ENCODE data around the gene TMOD2.

Gene TMOD2

DNA sequence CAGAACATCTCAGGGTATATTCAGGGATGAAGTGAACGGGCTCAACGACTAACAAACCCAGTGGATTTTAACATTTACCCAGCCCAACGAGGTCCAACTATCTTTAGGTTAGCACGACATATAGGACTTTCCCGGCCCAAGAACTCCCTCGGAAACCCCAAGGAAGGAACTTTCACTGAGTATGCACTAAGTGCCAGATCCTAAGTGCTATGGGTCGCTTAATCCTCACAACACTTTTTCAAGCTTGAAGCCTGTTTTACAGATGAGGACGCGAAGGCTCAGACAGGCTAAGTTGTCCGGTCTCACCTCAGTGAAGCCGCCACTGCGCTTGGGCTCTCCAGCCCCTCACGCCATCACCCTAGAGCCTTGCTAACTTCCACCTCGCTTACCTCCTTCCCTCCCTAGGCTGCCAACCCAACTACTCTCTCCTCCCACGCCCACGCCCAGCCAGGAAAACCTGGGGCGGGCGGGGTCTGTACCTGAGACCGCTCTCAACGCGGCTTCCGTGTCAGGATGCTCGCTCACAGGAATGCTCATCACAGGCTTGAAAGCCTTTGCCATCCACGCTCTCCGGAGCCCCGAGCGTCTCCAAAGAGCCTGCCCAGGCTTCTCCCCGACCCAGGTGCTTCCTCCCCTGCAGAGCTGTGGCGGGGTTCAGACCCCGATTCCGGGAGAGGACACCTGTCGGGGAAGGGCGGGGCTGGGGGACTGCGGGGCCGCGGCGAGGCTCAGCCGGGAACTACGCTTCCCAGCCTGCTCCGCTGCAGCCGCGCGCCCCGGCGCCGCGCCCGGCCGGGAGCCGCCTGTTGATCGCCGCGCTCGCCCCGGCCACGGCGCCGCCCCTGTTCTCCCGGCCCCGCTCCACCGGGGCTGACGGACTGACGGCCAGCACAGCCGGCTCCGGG is at the start of gene TMOD2:
Gene TMOD2 (plus strand): TSS at position 806 of the 905 bp plus-strand sequence. CDS start 14,845 bp downstream, outside the sequence.
- no peak for FAIRE-seq
- TF ChIP-seq POLR2A (IDR thresholded peaks at IDR 0.05; ENCODE audit: low read depth, low read length) = no peak; the same call in 1 of the 2 replicates
- DNase-seq (ENCODE audit: insufficient read length, low spot score) = no peak

- DNase-seq (ENCODE audit: insufficient read length, low spot score) (no peak), FAIRE-seq (no peak)
- no peak for TF ChIP-seq POLR2A (IDR thresholded peaks at IDR 0.05; ENCODE audit: low read depth, low read length)
Observed at GRCh38 chr15:51702710-51703109, 48.7 kb upstream of the TMOD2 start.

- no peak for TF ChIP-seq POLR2A (IDR thresholded peaks at IDR 0.05; ENCODE audit: low read depth, low read length)
- FAIRE-seq = no peak
- no peak for DNase-seq (ENCODE audit: insufficient read length, low spot score)
Observed at GRCh38 chr15:51706291-51706690, 45.1 kb upstream of the TMOD2 start.

DNA sequence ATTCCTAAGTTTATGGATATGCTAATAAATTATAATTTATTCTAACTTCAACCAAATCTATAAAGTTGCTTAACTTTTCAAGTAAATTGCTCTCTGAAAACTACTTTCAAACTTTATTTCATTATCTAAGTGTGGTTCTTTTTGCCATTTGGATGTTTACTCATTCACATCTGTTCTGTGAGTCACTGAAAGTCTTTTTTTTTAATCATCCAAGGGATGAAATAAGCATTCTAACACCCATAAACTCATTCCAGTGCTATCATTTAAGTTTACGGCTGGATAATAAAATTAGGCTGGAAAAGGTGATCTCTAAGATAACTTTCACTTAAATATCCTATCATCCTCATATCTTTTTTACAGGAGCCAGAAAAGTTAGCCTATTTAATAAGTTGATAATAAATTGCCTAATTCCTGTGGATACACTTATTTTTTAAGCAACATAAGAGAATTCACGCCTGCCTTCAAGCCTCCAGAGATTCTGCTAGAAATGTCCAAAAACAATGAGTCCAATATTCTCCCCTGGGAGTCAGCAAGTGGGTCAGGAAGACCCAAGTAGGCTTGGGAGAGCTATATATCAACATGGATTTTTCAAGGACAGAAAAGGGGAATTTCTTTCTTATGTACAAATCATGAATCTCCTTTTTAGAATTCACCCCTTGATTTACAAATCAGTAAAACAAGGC is 44.3 kb upstream of the TMOD2 start:
- FAIRE-seq (no peak), DNase-seq (ENCODE audit: insufficient read length, low spot score) (no peak)
- TF ChIP-seq POLR2A (IDR thresholded peaks at IDR 0.05; ENCODE audit: low read depth, low read length) = no peak

GRCh38 chr15:51708013-51708412 is 43.4 kb upstream of the TMOD2 start:
- DNase-seq (ENCODE audit: insufficient read length, low spot score) = no peak
- TF ChIP-seq POLR2A (IDR thresholded peaks at IDR 0.05; ENCODE audit: low read depth, low read length) = no peak
- no peak for FAIRE-seq

DNA sequence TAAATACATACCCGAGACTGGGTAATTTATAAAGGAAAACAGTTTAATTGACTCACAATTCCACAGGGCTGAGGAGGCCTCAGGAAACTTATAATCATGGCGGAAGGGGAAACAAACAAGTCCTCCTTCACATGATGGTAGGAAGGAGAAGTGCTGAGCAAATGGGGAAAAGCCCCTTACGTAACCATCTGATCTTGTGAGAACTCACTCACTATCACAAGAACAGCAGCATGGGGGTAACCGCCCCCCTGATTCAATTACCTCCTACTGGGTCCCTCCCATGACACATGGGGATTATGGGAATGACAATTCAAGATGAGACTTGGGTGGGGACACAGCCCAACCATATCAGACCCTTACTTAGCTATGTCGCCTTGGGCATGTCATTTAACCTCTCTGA is 42.4 kb upstream of the TMOD2 start:
- no peak for FAIRE-seq

DNA sequence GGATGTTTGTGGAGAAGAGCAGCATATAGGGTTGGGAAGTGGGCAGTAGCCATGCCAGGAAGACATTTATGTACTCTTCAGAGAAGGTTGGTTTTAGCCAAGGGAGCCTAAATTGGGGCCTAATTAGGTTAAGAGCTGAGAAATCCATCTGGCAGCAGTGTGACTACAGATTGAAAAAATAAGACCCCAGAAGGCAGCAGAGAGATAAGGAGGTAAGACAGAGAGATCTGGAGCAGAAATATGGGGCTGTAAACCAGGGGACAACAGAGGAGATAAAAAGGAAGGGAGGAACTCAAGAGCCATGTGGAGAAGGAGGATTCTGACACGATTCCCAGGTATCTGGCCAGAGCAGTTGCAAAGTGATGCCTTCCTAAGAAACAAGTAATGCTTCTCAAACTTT is 37.2 kb upstream of the TMOD2 start:
- DNase-seq (ENCODE audit: insufficient read length, low spot score) (no peak), FAIRE-seq (no peak)
- TF ChIP-seq POLR2A (IDR thresholded peaks at IDR 0.05; ENCODE audit: low read depth, low read length) = no peak

More for the DNA sequence above, 42.4 kb upstream of the TMOD2 start:
- DNase-seq (ENCODE audit: insufficient read length, low spot score) = no peak
- no peak for TF ChIP-seq POLR2A (IDR thresholded peaks at IDR 0.05; ENCODE audit: low read depth, low read length)

DNA sequence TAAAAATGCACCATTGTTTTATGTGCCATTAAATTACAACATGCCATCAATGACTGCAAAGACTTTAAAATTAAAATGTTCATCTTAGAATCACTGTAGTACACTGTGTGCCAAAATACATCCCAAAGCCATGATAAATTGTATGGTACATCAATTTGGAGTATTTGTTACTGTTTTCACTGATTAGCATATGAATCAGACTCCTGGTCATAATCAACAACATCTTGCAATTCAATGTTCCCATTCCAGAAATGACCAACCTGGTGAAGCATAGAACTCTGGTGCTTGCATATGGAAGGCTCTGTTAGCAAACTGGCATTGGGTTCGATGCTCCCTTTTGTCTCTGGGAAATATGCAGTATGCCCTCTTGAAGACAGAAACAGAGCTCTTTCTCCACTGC is 36.5 kb upstream of the TMOD2 start:
- DNase-seq (ENCODE audit: insufficient read length, low spot score) (no peak), FAIRE-seq (no peak)
- no peak for TF ChIP-seq POLR2A (IDR thresholded peaks at IDR 0.05; ENCODE audit: low read depth, low read length)

GRCh38 chr15:51718219-51718618 is 33.2 kb upstream of the TMOD2 start:
- TF ChIP-seq POLR2A (IDR thresholded peaks at IDR 0.05; ENCODE audit: low read depth, low read length) = no peak
- no peak for FAIRE-seq
- DNase-seq (ENCODE audit: insufficient read length, low spot score) = no peak

DNA sequence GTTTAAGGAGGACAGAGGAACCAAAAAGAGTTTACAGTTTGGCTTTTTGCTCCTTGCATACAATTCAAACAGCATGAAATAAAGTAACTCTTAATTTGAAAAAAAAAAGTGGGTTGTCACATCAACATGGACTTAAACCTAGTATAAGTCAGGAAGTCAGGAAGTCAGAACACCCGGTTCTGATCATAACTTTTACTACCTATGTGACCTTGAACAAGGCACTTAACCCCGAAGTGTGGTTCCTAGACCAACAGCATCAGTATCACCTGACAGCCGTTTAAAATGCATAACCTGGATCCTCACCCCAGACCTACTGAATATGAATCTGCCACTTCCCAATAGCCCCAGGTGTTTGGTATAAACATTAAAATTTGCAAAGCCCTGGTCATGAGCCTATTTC is 32.7 kb upstream of the TMOD2 start:
- DNase-seq (ENCODE audit: insufficient read length, low spot score) (no peak), FAIRE-seq (no peak)

GRCh38 chr15:51720201-51720995 is 31.0 kb upstream of the TMOD2 start:
- no peak for TF ChIP-seq POLR2A (IDR thresholded peaks at IDR 0.05; ENCODE audit: low read depth, low read length)
- no peak for FAIRE-seq

More for the DNA sequence above, 32.7 kb upstream of the TMOD2 start:
- no peak for TF ChIP-seq POLR2A (IDR thresholded peaks at IDR 0.05; ENCODE audit: low read depth, low read length)

GRCh38 chr15:51721199-51721960 is 30.0 kb upstream of the TMOD2 start:
- no peak for TF ChIP-seq POLR2A (IDR thresholded peaks at IDR 0.05; ENCODE audit: low read depth, low read length)
- DNase-seq (ENCODE audit: insufficient read length, low spot score) (no peak), FAIRE-seq (peak; percentile 27)

More at GRCh38 chr15:51720201-51720995, 31.0 kb upstream of the TMOD2 start:
- no peak for DNase-seq (ENCODE audit: insufficient read length, low spot score)

DNA sequence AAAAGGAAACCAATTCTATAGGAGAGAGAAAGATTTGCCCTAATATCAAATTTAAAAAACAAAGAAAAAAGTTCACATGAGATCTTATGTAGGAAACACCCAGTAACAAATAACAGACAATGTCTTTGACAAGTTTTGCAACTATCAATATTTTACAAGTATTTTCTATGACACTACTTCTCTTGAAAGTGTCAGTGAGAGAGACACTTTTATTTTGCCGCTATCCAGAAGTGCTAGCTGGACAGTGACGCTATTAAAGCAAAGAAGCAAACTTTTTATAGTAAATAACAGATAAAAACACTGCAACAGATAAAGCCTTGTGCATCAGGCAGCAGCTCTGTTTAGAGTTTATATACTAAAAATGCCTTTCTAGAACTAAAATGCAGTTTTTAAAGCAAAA is 27.2 kb upstream of the TMOD2 start:
- DNase-seq (ENCODE audit: insufficient read length, low spot score) = no peak
- TF ChIP-seq POLR2A (IDR thresholded peaks at IDR 0.05; ENCODE audit: low read depth, low read length) = no peak
- FAIRE-seq = no peak
